Small intestine (tissue), 7 donors: Measurements from ENCODE around the gene SYT13. TPM values are rescaled to one million over a fixed set of nuclear protein-coding genes. Genes with fewer than 3 reads are reported as not detected.

Experiments used
- DNase-seq, 2 donors: peaks; one replicate each; pipeline versions ENCODE4 v3.0.0 to v3.0.0-alpha.2; 2013
- FAIRE-seq: peaks from 2 replicates; lab custom pipeline; 2012; peaks lifted over from hg19 to GRCh38; lab: Jason Lieb, UNC
- H3K27ac ChIP-seq, 3 donors: one replicate each; pipeline ENCODE4 v1.5.1; 2013; ENCODE audit warnings: low read length in 2 of 3, mild to moderate bottlenecking in 2 of 3, control low read depth in 1 of 3, inconsistent platforms in 1 of 3, low read depth in 1 of 3, moderate library complexity in 1 of 3
- H3K27me3 ChIP-seq, 3 donors: one replicate each; pipeline ENCODE4 v1.6.1; 2013; ENCODE audit warnings: low read length in 3 of 3, inconsistent platforms in 1 of 3; ENCODE audit not compliant: control insufficient read depth in 3 of 3, insufficient read depth in 3 of 3
- H3K36me3 ChIP-seq, 3 donors: one replicate each; pipeline ENCODE4 v1.6.1; 2013; ENCODE audit warnings: low read length in 3 of 3, inconsistent platforms in 1 of 3, low read depth in 1 of 3, mild to moderate bottlenecking in 1 of 3, moderate library complexity in 1 of 3; ENCODE audit not compliant: control insufficient read depth in 3 of 3, insufficient read depth in 2 of 3
- H3K4me1 ChIP-seq, 3 donors: one replicate each; pipeline ENCODE4 v1.6.1; 2013; ENCODE audit warnings: low read length in 2 of 3, inconsistent platforms in 1 of 3, low read depth in 1 of 3, mild to moderate bottlenecking in 1 of 3, moderate library complexity in 1 of 3; ENCODE audit not compliant: control insufficient read depth in 3 of 3, insufficient read depth in 2 of 3
- H3K4me3 ChIP-seq, 3 donors: one replicate each; pipeline ENCODE4 v1.5.1; 2013; ENCODE audit warnings: low read length in 3 of 3, control low read depth in 1 of 3, inconsistent platforms in 1 of 3, low read depth in 1 of 3, mild to moderate bottlenecking in 1 of 3, moderate library complexity in 1 of 3
- H3K9me3 ChIP-seq, 2 donors: one replicate each; pipeline ENCODE4 v1.6.1; 2013; ENCODE audit warnings: low read depth in 1 of 2, low read length in 1 of 2; ENCODE audit not compliant: control insufficient read depth in 2 of 2, insufficient read depth in 1 of 2
- WGBS, 3 donors: extraction: QIAGEN DNeasy Blood & Tissue Kit; methylation state at CpG; one replicate each; pipeline ENCODE4 v1.1.7; 2013; 5-methylcytosine and 5-hydroxymethylcytosine counted together
- polyA plus RNA-seq, 4 donors: library from polyadenylated mRNA; stranded (reverse) in 3 of 4; unstranded in 1 of 4; fragments of 200-250 nt in 3 of 4; fragments of 120-200 nt in 1 of 4; gene quantifications; one replicate each; pipeline versions ENCODE4 v1.2.1 to v1.2.3, GENCODE V29; 2013
- donor health status: healthy with polysubstance abuse.
- donor health status: control.
- donor health status: control.
- donor health status: Bipolar disorder and iron deficiency.
- donor health status: healthy.

The SYT13 gene
- polyA plus RNA-seq, 4 donors = 2.0 to 44.2 (median 12.3) TPM

DNA sequence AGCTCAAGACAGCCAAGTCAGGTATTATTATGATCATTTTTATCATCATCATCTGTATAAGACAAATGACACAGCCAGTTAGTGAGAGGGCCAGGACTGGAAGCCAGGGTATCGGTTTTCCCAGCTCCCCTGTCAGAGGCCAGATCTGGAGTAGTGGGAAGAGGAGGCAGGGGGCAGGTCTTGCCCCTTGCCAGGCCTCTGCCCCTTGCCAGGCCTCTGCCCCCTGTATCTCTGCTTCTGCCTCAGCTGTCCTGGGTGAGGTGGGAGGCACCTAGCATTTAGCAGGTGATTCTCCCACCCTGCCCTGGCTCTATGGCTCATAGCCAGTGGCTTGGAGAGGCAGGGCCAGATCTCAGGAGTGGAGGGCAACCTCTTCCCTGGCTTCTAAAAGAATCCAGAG, 72.4 kb downstream of the SYT13 start:
- no peaks in the 10 kb centered on the region for H3K27me3 ChIP-seq
- whole genome bisulfite sequencing, 3 donors = 93 to 100% (median 98%) methylated on average over 1 of the region's 1 CpG
- peaks cover 0 to 19% (median 0%) of the 10 kb centered on the region in 3 donors for H3K4me1 ChIP-seq
- no peaks in the 10 kb centered on the region for H3K9me3 ChIP-seq
- no peak overlapping the region for H3K4me3 ChIP-seq
- H3K36me3 ChIP-seq = peaks cover 0 to 75% (median 0%) of the 10 kb centered on the region in 3 donors
- H3K27ac ChIP-seq = no peak overlapping the region
- FAIRE-seq (no peak), DNase-seq (no peak)

DNA sequence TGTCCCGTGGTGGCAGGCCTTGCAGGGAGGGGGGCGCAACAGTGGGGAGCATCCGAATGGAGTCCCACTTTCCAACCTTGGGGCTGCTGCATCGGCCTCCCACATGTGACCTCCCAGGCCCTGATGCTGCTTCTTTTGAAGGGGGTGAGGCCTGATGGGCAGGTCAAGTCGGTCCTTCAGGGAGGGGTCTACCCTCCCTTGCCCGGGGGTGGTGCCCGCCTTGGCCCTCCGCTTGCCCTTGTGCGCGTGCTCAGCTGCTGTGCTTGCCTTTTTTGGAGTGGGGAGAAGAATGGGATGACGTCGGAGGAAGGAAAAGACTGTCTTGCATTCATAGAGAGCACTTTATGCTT, 72.8 kb downstream of the SYT13 start:
- H3K9me3 ChIP-seq = no peaks in the 10 kb centered on the region
- WGBS, 3 donors = 88 to 96% (median 91%) methylated on average over 12 of the region's 12 CpGs
- H3K27me3 ChIP-seq = no peaks in the 10 kb centered on the region
- no peak for FAIRE-seq
- H3K4me3 ChIP-seq = no peak overlapping the region
- H3K36me3 ChIP-seq = peaks cover 0 to 76% (median 0%) of the 10 kb centered on the region in 3 donors
- peaks cover 0 to 19% (median 0%) of the 10 kb centered on the region in 3 donors for H3K4me1 ChIP-seq
- no peak for DNase-seq
- no peak overlapping the region for H3K27ac ChIP-seq

DNA sequence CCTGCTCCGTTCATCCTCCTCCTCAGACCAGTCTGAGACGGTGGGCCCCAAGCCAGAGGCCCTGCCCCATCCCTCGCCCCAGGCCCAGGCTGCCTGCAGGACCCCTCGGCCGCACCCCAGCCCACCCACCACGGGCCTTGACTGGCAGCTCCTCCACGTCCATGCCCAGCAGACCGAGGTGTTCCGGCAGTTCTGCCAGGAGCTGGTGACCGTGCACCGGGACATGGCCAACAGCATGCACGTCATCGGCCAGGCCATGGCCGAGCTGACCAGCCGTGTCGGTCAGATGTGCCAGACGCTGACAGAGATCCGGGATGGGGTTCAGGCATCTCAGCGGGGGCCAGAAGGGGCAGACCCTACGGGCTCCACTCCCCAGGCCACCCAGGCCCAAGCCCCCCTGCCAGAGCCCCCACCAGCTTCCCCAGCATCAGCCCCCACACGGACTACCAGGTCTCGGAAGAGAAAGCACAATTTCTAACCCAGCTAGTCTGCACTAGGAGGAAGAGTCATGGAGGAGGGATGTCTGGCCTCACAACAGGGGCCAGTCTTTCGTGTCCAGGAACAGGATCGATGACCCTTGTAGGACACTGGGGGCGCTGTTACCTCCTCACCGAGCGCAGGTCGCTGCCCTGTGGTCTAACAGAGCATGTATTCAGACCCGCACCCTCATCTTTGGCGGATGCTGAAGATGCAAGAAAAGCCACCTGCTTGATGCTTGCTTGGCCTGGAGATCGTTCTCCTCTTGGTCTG, 73.4 kb downstream of the SYT13 start:
- no peak for DNase-seq
- H3K4me1 ChIP-seq = peaks cover 0 to 21% (median 0%) of the 10 kb centered on the region in 3 donors

DNA sequence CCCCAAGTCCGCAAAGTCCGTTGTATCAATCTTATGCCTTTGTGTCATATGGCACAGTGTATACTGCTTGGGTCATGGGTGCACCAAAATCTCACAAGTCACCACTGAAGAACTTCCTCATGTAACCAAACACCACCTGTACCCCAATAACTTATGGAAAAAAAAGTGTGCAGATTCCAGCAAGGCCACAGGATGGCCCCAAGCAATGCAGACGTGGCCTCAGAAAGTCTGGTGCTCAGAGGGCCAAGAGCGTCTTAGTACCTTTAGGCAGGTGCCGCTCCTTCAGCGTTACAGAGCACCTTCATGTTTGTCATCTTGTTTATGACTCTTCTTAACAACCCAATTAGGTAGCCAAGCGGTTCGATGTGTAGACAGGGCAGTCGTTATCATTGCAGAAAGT, 74.4 kb downstream of the SYT13 start:
- H3K4me3 ChIP-seq = no peak overlapping the region
- H3K27ac ChIP-seq = no peak overlapping the region
- no peaks in the 10 kb centered on the region for H3K27me3 ChIP-seq
- peaks cover 0 to 21% (median 0%) of the 10 kb centered on the region in 3 donors for H3K4me1 ChIP-seq
- DNase-seq (peak in 1 of 2 donors; percentile 16), FAIRE-seq (no peak)
- no peaks in the 10 kb centered on the region for H3K9me3 ChIP-seq
- H3K36me3 ChIP-seq = peaks cover 0 to 87% (median 0%) of the 10 kb centered on the region in 3 donors
- 44 to 70% (median 65%) methylated on average over 9 of the region's 9 CpGs for WGBS, 3 donors

More for the DNA sequence above, 73.4 kb downstream of the SYT13 start:
- Histone ChIP-seq H3K27me3 (no peaks in the 10 kb centered on the region), H3K36me3 (peaks cover 0 to 80% (median 0%) of the 10 kb centered on the region in 3 donors), H3K4me3 (no peak overlapping the region), H3K9me3 (no peaks in the 10 kb centered on the region), H3K27ac (no peak overlapping the region)
- 93 to 96% (median 96%) methylated on average over 30 to 31 of the region's 31 CpGs for WGBS, 3 donors
- no peak for FAIRE-seq

DNA sequence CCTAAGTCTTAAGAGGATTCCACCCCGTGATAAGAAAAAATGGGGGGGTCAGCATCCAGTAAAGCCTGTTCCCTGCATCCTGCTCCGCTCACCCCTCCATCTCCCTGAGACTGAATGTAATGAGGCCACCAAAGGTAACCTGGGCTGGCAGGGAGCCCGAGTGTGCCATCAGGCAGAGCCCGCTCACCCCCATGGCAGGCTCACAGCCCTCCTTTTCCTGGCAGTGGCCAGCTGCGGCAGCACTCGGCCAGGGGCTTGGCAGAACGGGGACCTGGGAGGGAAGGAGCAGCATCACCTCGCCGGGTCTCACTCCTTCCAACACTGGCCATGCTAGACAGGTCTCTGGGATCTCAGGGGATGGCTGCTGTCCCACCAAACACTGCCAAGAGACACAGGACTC, 75.3 kb downstream of the SYT13 start:
- 87 to 94% (median 91%) methylated on average over 9 of the region's 9 CpGs for WGBS, 3 donors
- H3K9me3 ChIP-seq = no peaks in the 10 kb centered on the region
- no peak overlapping the region for H3K4me3 ChIP-seq
- FAIRE-seq (no peak), DNase-seq (no peak)
- H3K36me3 ChIP-seq = peaks cover 0 to 92% (median 0%) of the 10 kb centered on the region in 3 donors
- peak overlapping the region in 2 of 3 donors; percentile 75 to 76 for H3K27ac ChIP-seq
- H3K27me3 ChIP-seq = no peaks in the 10 kb centered on the region
- peaks cover 0 to 21% (median 0%) of the 10 kb centered on the region in 3 donors for H3K4me1 ChIP-seq

DNA sequence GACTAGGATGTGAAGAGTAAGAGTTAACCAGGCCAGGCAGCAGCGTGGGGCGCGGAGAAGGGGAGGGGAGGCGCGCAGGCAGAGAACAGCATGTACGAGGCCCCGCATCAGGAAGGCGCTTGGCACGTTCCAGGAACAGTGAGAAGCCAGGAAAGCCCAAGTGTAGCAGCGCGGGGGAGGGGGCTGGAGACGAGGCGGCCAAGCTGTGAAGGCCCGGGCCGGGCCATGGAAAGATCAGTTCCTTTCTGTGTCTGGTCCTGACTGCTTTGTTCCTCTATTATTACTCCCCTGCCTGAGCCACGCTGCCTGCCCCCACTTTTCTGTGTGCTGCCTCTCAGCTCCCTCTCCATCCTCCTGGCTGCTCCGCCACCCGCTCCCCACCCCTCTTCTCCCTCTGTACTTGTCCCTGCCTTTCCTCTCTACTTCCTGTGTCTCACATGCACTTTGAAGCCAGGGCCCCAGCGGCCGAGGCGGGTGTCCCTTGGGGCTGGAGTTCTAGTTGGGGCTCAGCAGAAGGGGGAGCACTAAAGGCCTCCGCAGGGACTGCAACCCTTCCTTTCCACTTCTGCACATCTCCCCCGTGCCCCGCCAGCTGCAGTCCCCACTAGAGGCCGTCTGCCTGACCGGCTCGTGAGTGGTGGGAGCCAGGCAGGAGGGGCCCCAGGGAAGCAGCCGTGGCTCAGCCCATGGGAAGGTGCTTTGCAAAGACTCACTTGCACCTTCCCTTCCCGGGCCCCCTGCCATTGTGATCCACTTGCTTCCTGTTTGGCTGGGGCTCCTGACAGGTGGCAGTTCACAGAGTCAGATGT, 76.0 kb downstream of the SYT13 start:
- Histone ChIP-seq H3K36me3 (peaks cover 0 to 96% (median 0%) of the 10 kb centered on the region in 3 donors), H3K4me1 (peaks cover 0 to 21% (median 0%) of the 10 kb centered on the region in 3 donors)
- no peak for FAIRE-seq

DNA sequence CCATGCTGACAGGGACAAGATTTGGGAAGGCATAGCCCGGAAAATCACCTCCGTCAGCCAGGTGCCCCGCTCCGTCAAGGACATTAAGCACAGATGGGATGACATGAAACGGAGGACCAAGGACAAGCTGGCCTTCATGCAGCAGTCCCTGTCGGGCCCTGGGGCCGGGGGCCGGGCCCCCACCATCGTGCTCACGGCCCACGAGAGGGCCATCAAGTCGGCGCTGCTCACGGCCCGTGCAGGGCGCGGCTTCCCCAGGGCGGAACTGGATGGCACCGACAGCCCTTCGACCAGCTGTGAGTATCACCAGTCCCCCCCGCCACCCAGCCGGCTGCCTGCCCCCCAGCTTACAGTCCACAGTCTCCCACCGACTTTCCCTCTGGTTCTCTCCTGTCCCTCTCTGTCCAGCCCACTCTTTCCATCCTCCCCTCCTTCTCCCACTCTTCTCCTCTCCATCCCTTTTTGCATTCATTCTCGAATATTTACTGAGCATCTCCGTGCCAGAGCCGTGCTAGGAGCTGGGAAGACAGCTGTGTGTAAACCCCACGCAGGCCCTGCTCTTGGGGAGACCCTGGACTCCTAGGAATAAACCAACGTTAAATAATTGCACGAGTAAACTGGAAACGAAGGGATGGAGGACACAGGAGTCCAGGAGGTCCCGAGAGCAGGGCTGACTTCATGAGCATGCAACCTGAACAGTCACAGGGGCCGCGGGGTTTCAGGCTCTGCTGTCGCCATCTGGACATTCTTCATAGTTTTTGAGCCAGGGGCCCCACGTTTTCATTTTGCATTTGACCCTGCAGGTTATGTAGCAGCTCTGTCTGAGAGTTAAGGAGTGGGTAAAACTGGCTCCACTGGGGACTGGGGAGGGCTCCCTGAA, 76.9 kb downstream of the SYT13 start:
- no peaks in the 10 kb centered on the region for H3K9me3 ChIP-seq
- 82 to 91% (median 90%) methylated on average over 31 to 35 of the region's 35 CpGs for WGBS, 3 donors
- DNase-seq (no peak), FAIRE-seq (no peak)
- H3K4me1 ChIP-seq = peaks cover 0 to 21% (median 0%) of the 10 kb centered on the region in 3 donors
- H3K4me3 ChIP-seq = no peak overlapping the region
- H3K36me3 ChIP-seq = peaks cover 0 to 97% (median 0%) of the 10 kb centered on the region in 3 donors
- H3K27me3 ChIP-seq = no peaks in the 10 kb centered on the region
- peak overlapping the region in 2 of 3 donors; percentile 75 to 76 for H3K27ac ChIP-seq

More for the DNA sequence above, 76.0 kb downstream of the SYT13 start:
- Histone ChIP-seq H3K4me3 (no peak overlapping the region), H3K9me3 (no peaks in the 10 kb centered on the region), H3K27me3 (no peaks in the 10 kb centered on the region), H3K27ac (peak overlapping the region in 2 of 3 donors; percentile 75 to 76)
- peak in 1 of 2 donors; percentile 53 for DNase-seq
- WGBS, 3 donors = 36 to 81% (median 72%) methylated on average over 29 of the region's 29 CpGs
